Measurements from ENCODE around the gene RBFOX2.

DNA sequence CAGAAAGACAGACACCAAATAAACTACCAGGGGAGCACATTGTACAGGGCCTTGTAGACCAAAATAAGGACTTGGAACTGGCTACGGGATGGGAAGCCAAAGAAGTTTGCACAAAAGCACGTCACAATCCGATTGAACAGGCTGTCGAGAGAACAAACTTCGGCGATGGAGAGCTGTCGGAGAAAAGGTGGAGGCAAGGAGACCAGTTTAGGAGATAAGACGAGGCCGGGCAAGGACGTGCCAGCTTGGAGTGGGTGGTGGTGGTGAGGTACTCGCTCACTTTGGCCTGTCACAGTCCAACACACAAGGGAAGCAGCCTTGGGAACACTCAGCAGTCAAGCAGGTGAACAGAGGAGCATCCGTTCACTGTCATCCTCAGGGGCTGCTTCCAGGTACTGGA, 291.9 kb downstream of the RBFOX2 start:
- TF ChIP-seq TAF1 (IDR thresholded peaks at IDR 0.05; ENCODE audit: borderline replicate concordance, insufficient read depth, low read length) (no peak), REST (IDR thresholded peaks at IDR 0.05; ENCODE audit: insufficient read depth in 1 of 2, low read depth in 2 of 2, low read length in 2 of 2) (no peak), FOXP2 (optimal IDR thresholded peaks at IDR 0.05; ENCODE audit: borderline replicate concordance, extremely low read depth, extremely low read length, insufficient read depth) (no peak), POLR2AphosphoS5 (IDR thresholded peaks at IDR 0.05; ENCODE audit: low read depth, low read length) (no peak)
